Testis (tissue), 2 donors: ENCODE measurements around the gene NCOR2.

Source experiments
- CTCF ChIP-seq, 3 experiments: fragments of 450-650 bp in 2 of 3; fragments of 200-600 bp in 1 of 3; sonication (generic) in 1 of 3; IDR thresholded peaks; one replicate each; pipeline ENCODE4 v1.5.1; 2016 to 2019; ENCODE audit warnings: antibody characterized with exemption in 3 of 3, mild to moderate bottlenecking in 2 of 3, moderate library complexity in 1 of 3
- POLR2A ChIP-seq: fragments of 450-650 bp; IDR thresholded peaks from one replicate; pipeline ENCODE4 v1.6.1; 2017; ENCODE audit warnings: antibody characterized with exemption, mild to moderate bottlenecking, moderate library complexity

GRCh38 chr12:124537525-124538193, 29.8 kb downstream of the NCOR2 start:
- TF ChIP-seq CTCF (IDR thresholded peaks at IDR 0.05) (no peak), POLR2A (no peak)
